HG03175 (cell line): Measurements from ENCODE around the gene NYAP1.
"Not testable (repeated sequence)": the region's sequence is repeated elsewhere in the genome, so short reads cannot be mapped to it uniquely, and the experiment has no call there.

Source experiments
- ATAC-seq: cut with Tn5 transposase; IDR thresholded peaks from one replicate; pipeline ENCODE4 v1.9.1; 2021; ENCODE audit warnings: mild to moderate bottlenecking, moderate library complexity; ENCODE audit not compliant: unreplicated experiment

The NYAP1 gene

DNA sequence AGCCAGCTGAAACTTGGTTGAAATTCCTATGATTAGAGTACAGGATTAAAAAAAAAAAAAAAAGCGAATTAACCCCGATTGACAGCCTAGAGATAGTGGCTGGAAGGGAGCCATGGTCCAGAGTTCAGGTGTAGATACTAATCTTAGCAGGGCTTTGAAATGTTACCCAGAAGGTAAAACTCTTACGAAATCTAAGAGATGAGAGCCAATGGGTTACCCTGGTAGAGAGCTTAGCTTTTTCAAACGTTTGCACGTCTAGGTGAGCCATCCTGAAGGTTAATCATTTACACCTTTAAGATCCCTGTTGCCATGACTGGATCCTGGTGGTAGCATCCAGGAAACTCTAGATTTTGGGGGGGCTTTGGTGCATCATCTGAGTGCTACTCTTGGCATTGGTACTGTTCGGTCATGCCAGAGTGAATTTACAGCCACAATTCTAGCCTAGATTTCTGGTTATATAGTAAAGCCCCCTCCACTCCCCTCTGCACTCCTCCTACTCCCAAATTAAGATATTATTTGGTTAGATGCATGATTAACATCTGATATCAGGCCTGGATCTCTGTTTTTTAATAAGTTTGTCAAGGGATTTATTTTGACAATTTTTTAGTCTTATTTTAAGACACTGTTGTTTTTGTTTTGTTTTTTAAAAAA lies 56.5 kb downstream of the NYAP1 start:
- no peak for ATAC-seq

- not testable (repeated sequence) for ATAC-seq
Measured at GRCh38 chr7:100541309-100541708, 57.6 kb downstream of the NYAP1 start.

- ATAC-seq, result no peak
Measured at GRCh38 chr7:100543586-100543985, 59.9 kb downstream of the NYAP1 start.

- ATAC-seq, result no peak
Measured at GRCh38 chr7:100544386-100544785, 60.7 kb downstream of the NYAP1 start.
